Fibroblast of villous mesenchyme (primary cell): ENCODE measurements around the gene PIGH. TPM values are rescaled to one million over a fixed set of nuclear protein-coding genes. Genes with fewer than 3 reads are reported as not detected.
A peak's percentile ranks its signal among the peaks of the same experiment; 100 is the strongest.

Experiments used
- DNase-seq: peaks from one replicate; pipeline ENCODE4 v3.0.0-alpha.2; 2010; ENCODE audit warnings: low read depth
- H3K4me3 ChIP-seq: 2 replicates; pipeline ENCODE4 v1.5.1; 2011; ENCODE audit warnings: low read depth, mild to moderate bottlenecking, low read length
- CTCF ChIP-seq: IDR thresholded peaks from 2 replicates; pipeline ENCODE4 v1.5.1; 2012; ENCODE audit warnings: low read depth, mild to moderate bottlenecking, low read length; ENCODE audit not compliant: insufficient read depth
- total RNA-seq: library from RNA; depleted of rRNA; stranded (reverse); fragments of >200 nt; gene quantifications from 2 replicates; pipeline ENCODE4 v1.2.3, GENCODE V29; 2012

The PIGH gene
- total RNA-seq, 1 donor: 15.5 TPM

GRCh38 chr14:67579636-67580035, 20.4 kb downstream of the PIGH start:
- DNase-seq: no peak
- no peak overlapping the region for H3K4me3 ChIP-seq
- TF ChIP-seq CTCF: no peak

DNA sequence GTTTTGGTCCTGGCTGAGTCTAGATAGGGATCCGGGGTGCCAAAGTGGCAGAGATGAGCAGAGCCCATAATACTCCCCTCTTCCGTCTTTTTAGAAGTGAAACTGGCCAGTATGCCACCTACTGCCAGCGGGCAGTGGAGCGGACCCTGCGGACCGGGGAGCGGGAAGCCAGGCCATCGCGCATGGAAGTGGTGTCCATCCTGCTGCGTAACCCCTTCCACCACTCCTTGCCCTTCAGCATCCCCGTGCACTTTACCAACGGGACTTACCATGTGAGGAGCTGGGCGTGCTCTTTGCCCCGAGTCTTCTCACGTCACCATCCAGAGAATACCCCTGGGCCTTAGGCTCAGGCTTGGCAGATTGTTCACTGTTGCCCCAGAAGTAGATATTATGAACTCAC, 21.0 kb downstream of the PIGH start:
- H3K4me3 ChIP-seq: no peak overlapping the region
- DNase-seq: no peak
- no peak for TF ChIP-seq CTCF

DNA sequence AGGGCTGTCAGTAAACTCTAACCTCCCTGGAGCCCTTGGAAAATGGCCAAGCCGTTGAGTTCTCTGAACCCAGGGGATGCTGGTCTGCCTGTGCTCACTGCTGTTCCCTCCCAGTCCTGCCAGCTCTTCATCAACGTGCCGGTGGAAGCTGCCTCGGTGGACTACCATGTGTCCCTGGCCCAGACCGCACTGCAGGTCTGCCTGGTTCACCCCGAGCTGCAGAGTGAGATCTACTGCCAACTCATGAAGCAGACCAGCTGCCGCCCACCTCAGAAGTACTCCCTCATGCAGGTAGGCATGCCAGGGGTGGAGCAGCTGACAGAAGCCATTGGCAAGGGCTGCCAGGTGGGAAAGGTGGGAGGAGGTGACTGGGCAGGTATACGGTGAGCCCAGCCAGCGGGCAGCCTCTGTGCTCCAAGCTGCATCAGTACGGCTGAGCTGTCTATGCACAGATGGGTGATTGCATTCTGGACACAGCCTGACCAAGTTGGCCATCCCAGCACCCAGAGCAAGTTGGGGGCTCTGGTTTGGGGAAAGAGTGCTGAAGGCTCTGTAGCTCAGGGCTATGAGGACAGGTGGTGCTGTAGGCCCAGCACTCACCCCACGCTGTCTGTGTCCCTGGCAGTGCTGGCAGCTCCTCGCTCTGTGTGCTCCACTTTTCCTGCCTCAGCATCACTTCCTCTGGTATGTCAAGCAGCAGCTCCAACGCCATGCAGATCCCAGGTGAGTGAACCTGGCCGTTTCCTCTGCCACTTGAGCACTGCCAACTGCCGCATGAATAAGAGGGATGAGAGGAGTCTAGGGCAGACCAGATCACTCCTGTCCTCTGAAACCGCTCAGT, 21.9 kb downstream of the PIGH start:
- no peak for DNase-seq
- no peak overlapping the region for H3K4me3 ChIP-seq
- no peak for TF ChIP-seq CTCF

DNA sequence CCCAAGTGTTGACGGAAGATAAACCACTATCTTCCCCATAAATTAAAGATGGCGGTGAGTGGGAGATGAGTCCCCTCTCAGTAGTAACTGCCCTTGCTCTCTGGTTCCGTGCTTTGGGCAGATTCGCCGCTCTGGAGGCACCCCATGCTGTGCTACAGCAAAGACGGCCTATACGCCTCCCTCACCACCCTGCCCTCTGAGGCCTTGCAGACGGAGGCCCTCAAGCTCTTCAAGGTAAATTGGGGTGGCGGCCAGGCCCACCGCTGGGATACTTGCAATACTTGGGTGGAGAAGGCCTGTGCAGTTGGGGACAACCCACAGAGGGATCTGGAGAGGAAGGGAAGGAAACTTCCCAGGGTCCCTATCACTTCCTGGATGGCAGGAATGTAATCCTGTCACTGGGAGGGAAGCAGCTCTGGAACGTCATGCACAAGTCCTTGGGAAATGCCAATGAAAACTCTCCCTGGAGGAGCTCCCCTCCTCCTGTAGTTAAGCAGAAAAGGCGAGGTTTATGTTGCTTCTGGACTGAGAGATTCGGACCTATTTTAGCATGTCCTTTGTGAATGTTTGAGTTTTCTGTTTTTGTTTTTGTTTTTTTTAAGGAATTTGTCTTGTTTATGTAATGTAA, 22.8 kb downstream of the PIGH start:
- no peak for TF ChIP-seq CTCF
- DNase-seq: peak; percentile 12
- H3K4me3 ChIP-seq: no peak overlapping the region

GRCh38 chr14:67576216-67576955, 23.7 kb downstream of the PIGH start:
- no peak for DNase-seq
- no peak overlapping the region for H3K4me3 ChIP-seq
- no peak for TF ChIP-seq CTCF

DNA sequence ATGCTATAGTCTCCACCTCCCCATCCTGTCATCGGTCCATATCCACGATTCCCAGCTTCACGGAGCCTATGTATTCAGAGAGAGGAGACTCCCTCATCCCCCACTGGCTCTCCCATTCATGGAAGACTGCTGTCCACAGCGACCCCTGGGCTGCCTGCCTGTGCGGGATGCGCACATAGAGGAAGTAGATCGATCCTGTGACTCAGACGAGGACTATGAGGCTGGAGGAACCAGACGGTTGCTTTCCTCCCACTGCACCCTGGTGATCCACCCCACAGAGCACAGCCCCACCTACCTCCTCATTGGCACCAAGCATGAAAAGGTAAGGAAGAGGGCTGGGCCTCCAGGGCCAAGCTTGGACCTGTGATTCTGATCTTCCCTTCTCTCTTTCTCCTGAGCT, 24.4 kb downstream of the PIGH start:
- no peak for TF ChIP-seq CTCF
- H3K4me3 ChIP-seq: no peak overlapping the region
- no peak for DNase-seq
